HL-60 (cell line): ENCODE measurements around the gene ANO6.

ENCODE experiments used
- DNase-seq, 2 experiments: peaks; one replicate each; pipeline ENCODE4 v3.0.0-alpha.2; 2010 to 2020; ENCODE audit warnings: low read depth in 1 of 2, low spot score in 1 of 2
- H3K27ac ChIP-seq: fragments of 250-450 bp; sonication (Bioruptor Pico); replicated peaks from 2 replicates; pipeline ENCODE4 v1.5.1; 2020; ENCODE audit warnings: mild to moderate bottlenecking, moderate library complexity
- H3K27me3 ChIP-seq: fragments of 250-450 bp; sonication (Bioruptor Pico); 2 replicates; pipeline ENCODE4 v1.5.1; 2021; ENCODE audit warnings: mild to moderate bottlenecking, moderate library complexity; ENCODE audit not compliant: insufficient read depth, poor library complexity, severe bottlenecking
- H3K4me3 ChIP-seq: replicated peaks from 2 replicates; pipeline ENCODE4 v1.5.1; 2011; ENCODE audit warnings: mild to moderate bottlenecking, control low read depth, low read length; ENCODE audit not compliant: insufficient read depth
- CTCF ChIP-seq: IDR thresholded peaks from one replicate; pipeline ENCODE4 v1.5.1; 2011; ENCODE audit warnings: low read length, control low read depth, inconsistent platforms; ENCODE audit not compliant: insufficient read depth
- GABPA ChIP-seq: IDR thresholded peaks from 2 replicates; pipeline ENCODE4 v1.6.1; 2012; ENCODE audit warnings: low read depth
- POLR2AphosphoS5 ChIP-seq: IDR thresholded peaks from 2 replicates; pipeline ENCODE4 v1.6.1; 2012; ENCODE audit warnings: low read depth
- REST ChIP-seq: IDR thresholded peaks from 2 replicates; pipeline ENCODE4 v1.6.1; 2012; ENCODE audit warnings: low read depth; ENCODE audit not compliant: insufficient replicate concordance
- SPI1 ChIP-seq: IDR thresholded peaks from 2 replicates; pipeline ENCODE4 v1.6.1; 2012; ENCODE audit warnings: low read depth, mild to moderate bottlenecking, borderline replicate concordance

Gene ANO6

GRCh38 chr12:45418520-45418919, 202.6 kb downstream of the ANO6 start:
- Histone ChIP-seq H3K4me3 (no peak overlapping the region), H3K27me3 (no peaks in the 10 kb centered on the region), H3K27ac (no peak overlapping the region)
- TF ChIP-seq POLR2AphosphoS5: no peak
- TF ChIP-seq GABPA: no peak
- no peak for TF ChIP-seq SPI1
- no peak for TF ChIP-seq CTCF
- no peak for TF ChIP-seq REST
- DNase-seq: no peak

GRCh38 chr12:45419317-45419814, 203.5 kb downstream of the ANO6 start:
- TF ChIP-seq POLR2AphosphoS5 (no peak), CTCF (no peak), GABPA (no peak), REST (no peak), SPI1 (no peak)
- H3K27me3 ChIP-seq: no peaks in the 10 kb centered on the region
- DNase-seq: no peak
- H3K4me3 ChIP-seq: no peak overlapping the region
- no peak overlapping the region for H3K27ac ChIP-seq

GRCh38 chr12:45421736-45422135, 205.8 kb downstream of the ANO6 start:
- DNase-seq: no peak
- TF ChIP-seq SPI1: no peak
- TF ChIP-seq CTCF: no peak
- no peak for TF ChIP-seq GABPA
- TF ChIP-seq REST: no peak
- TF ChIP-seq POLR2AphosphoS5: no peak
- no peaks in the 10 kb centered on the region for H3K27me3 ChIP-seq

More at GRCh38 chr12:45421736-45422135, 205.8 kb downstream of the ANO6 start:
- no peak overlapping the region for H3K4me3 ChIP-seq
- no peak overlapping the region for H3K27ac ChIP-seq
